IMR-90 (cell line): Measurements from ENCODE around the gene OR6J1. TPM values are rescaled to one million over a fixed set of nuclear protein-coding genes. Genes with fewer than 3 reads are reported as not detected.

ENCODE experiments used
- ATAC-seq: fragments of 200-7000 bp; cut with Tn5 transposase; 2 replicates; pipeline ENCODE4 v1.9.1; 2020; ENCODE audit warnings: low read depth, mild to moderate bottlenecking, moderate library complexity
- BruUV-seq: library from RNA; stranded (reverse); fragments of 400-500 nt; replicated peaks from 2 replicates; lab custom pipeline; 2021; lab: Mats Ljungman, UMichigan
- CTCF ChIA-PET: fragments of 300-600 bp; formaldehyde crosslinking; extraction: SDS; loops from one replicate; lab custom pipeline; 2021; ENCODE audit warnings: antibody characterized with exemption; lab: Yijun Ruan, JAX
- POLR2A ChIA-PET: fragments of 300-600 bp; sonication (Branson Sonifier 250); formaldehyde crosslinking; loops from one replicate; lab custom pipeline; 2022; ENCODE audit warnings: antibody characterized with exemption; ENCODE audit not compliant: unreplicated experiment; lab: Charles Lee
- DNase-seq: peaks from one replicate; pipeline ENCODE4 v3.0.0; 2013
- H2AFZ ChIP-seq: replicated peaks from 2 replicates; pipeline ENCODE3; 2013; ENCODE audit warnings: low read length, mild to moderate bottlenecking; ENCODE audit not compliant: poor library complexity
- H2AK5ac ChIP-seq: 2 replicates; pipeline ENCODE4 v1.6.1; 2013; ENCODE audit warnings: low read depth, low read length, inconsistent platforms
- H2AK9ac ChIP-seq: replicated peaks from 2 replicates; pipeline ENCODE3; 2013; ENCODE audit warnings: mild to moderate bottlenecking, low read depth, low read length, moderate library complexity; ENCODE audit not compliant: poor library complexity
- H2BK120ac ChIP-seq: 2 replicates; pipeline ENCODE4 v1.6.1; 2013; ENCODE audit warnings: low read depth, low read length, inconsistent platforms
- H2BK15ac ChIP-seq: 3 replicates; pipeline ENCODE4 v1.6.1; 2013; ENCODE audit warnings: low read depth, low read length, inconsistent platforms
- H2BK20ac ChIP-seq: 2 replicates; pipeline ENCODE4 v1.6.1; 2013; ENCODE audit warnings: low read depth, mild to moderate bottlenecking, inconsistent platforms, low read length, moderate library complexity
- H2BK5ac ChIP-seq: 2 replicates; pipeline ENCODE4 v1.6.1; 2013; ENCODE audit warnings: mild to moderate bottlenecking, low read depth, low read length, inconsistent platforms; ENCODE audit not compliant: poor library complexity, severe bottlenecking
- H3K14ac ChIP-seq: replicated peaks from 2 replicates; pipeline ENCODE4 v1.6.1; 2013; ENCODE audit warnings: low read depth, low read length, inconsistent platforms
- H3K18ac ChIP-seq: 2 replicates; pipeline ENCODE4 v1.6.1; 2013; ENCODE audit warnings: low read depth, low read length, control low read depth
- H3K23ac ChIP-seq: 2 replicates; pipeline ENCODE4 v1.6.1; 2013; ENCODE audit warnings: low read depth, low read length, inconsistent platforms
- H3K27ac ChIP-seq: 2 replicates; pipeline ENCODE4 v1.5.1; 2013; ENCODE audit warnings: mild to moderate bottlenecking, control low read depth, low read length; ENCODE audit not compliant: insufficient read depth
- H3K27me3 ChIP-seq: 2 replicates; pipeline ENCODE4 v1.6.1; 2013; ENCODE audit warnings: low read length; ENCODE audit not compliant: control insufficient read depth, insufficient read depth
- H3K36me3 ChIP-seq: 2 replicates; pipeline ENCODE4 v1.6.1; 2013; ENCODE audit warnings: low read length, mixed read lengths; ENCODE audit not compliant: control insufficient read depth, insufficient read depth
- H3K4ac ChIP-seq: 2 replicates; pipeline ENCODE4 v1.6.1; 2013; ENCODE audit warnings: low read depth, low read length, inconsistent platforms
- H3K4me1 ChIP-seq: 2 replicates; pipeline ENCODE4 v1.6.1; 2013; ENCODE audit warnings: low read length, mixed read lengths; ENCODE audit not compliant: control insufficient read depth, insufficient read depth
- H3K4me2 ChIP-seq: 2 replicates; pipeline ENCODE4 v1.6.1; 2013; ENCODE audit warnings: low read depth, mild to moderate bottlenecking, control low read depth, low read length, moderate library complexity
- H3K4me3 ChIP-seq: 2 replicates; pipeline ENCODE4 v1.5.1; 2013; ENCODE audit warnings: low read depth, mild to moderate bottlenecking, control low read depth, low read length, moderate library complexity; ENCODE audit not compliant: insufficient read depth
- H3K56ac ChIP-seq: 2 replicates; pipeline ENCODE4 v1.6.1; 2013; ENCODE audit warnings: low read length, inconsistent platforms; ENCODE audit not compliant: insufficient read depth; ENCODE audit errors: extremely low read depth
- H3K79me1 ChIP-seq, 2 experiments: 2 replicates each; pipeline ENCODE4 v1.6.1; 2013; ENCODE audit warnings: low read length in 2 of 2, inconsistent platforms in 1 of 2, low read depth in 1 of 2
- H3K9ac ChIP-seq: 2 replicates; pipeline ENCODE4 v1.6.1; 2013; ENCODE audit warnings: low read depth, low read length, control low read depth
- H3K9me1 ChIP-seq: 2 replicates; pipeline ENCODE4 v1.6.1; 2013; ENCODE audit warnings: low read length, inconsistent platforms; ENCODE audit not compliant: insufficient read depth
- H3K9me3 ChIP-seq: 2 replicates; pipeline ENCODE4 v1.6.1; 2013; ENCODE audit warnings: low read length; ENCODE audit not compliant: control insufficient read depth, insufficient read depth
- H4K20me1 ChIP-seq: 2 replicates; pipeline ENCODE4 v1.6.1; 2013; ENCODE audit warnings: low read length, inconsistent platforms; ENCODE audit not compliant: insufficient read depth
- H4K5ac ChIP-seq: 2 replicates; pipeline ENCODE4 v1.6.1; 2013; ENCODE audit warnings: mild to moderate bottlenecking, low read depth, low read length, control low read depth
- H4K8ac ChIP-seq, 2 experiments: 2 replicates each; pipeline ENCODE4 v1.6.1; 2013; ENCODE audit warnings: low read depth in 2 of 2, low read length in 2 of 2, control low read depth in 1 of 2, inconsistent platforms in 1 of 2
- H4K91ac ChIP-seq: 2 replicates; pipeline ENCODE4 v1.6.1; 2013; ENCODE audit warnings: low read depth, low read length, inconsistent platforms; ENCODE audit not compliant: insufficient read depth
- BHLHE40 ChIP-seq: fragments of 150-350 bp; IDR thresholded peaks from 2 replicates; pipeline ENCODE4 v1.6.1; 2016; ENCODE audit warnings: mild to moderate bottlenecking, low read depth, low read length
- CEBPB ChIP-seq: IDR thresholded peaks from 2 replicates; pipeline ENCODE4 v1.6.1; 2012; ENCODE audit warnings: low read depth, low read length, improper control_type of control experiment
- CHD1 ChIP-seq: IDR thresholded peaks from 2 replicates; pipeline ENCODE4 v1.6.1; 2012; ENCODE audit warnings: low read depth, low read length, improper control_type of control experiment
- ELK1 ChIP-seq: fragments of 150-350 bp; IDR thresholded peaks from 2 replicates; pipeline ENCODE4 v1.6.1; 2016; ENCODE audit warnings: low read depth, mild to moderate bottlenecking, low read length, moderate library complexity, borderline replicate concordance
- FOS ChIP-seq: fragments of 150-350 bp; IDR thresholded peaks from 2 replicates; pipeline ENCODE4 v1.6.1; 2016; ENCODE audit warnings: low read depth, low read length
- MAFK ChIP-seq: IDR thresholded peaks from 2 replicates; pipeline ENCODE4 v1.6.1; 2012; ENCODE audit warnings: low read depth, low read length, improper control_type of control experiment
- MXI1 ChIP-seq: IDR thresholded peaks from 2 replicates; pipeline ENCODE4 v1.6.1; 2012; ENCODE audit warnings: low read depth, mild to moderate bottlenecking, low read length, moderate library complexity, borderline replicate concordance
- NFE2L2 ChIP-seq: fragments of 150-350 bp; IDR thresholded peaks from 2 replicates; pipeline ENCODE4 v1.6.1; 2016; ENCODE audit warnings: low read depth, mild to moderate bottlenecking, low read length
- POLR2A ChIP-seq: IDR thresholded peaks from 2 replicates; pipeline ENCODE4 v1.6.1; 2012; ENCODE audit warnings: mild to moderate bottlenecking, low read depth, low read length
- RAD21 ChIP-seq: IDR thresholded peaks from 2 replicates; pipeline ENCODE4 v1.6.1; 2012; ENCODE audit warnings: low read length, improper control_type of control experiment
- RCOR1 ChIP-seq: IDR thresholded peaks from 2 replicates; pipeline ENCODE4 v1.6.1; 2012; ENCODE audit warnings: mild to moderate bottlenecking, low read length, improper control_type of control experiment; ENCODE audit not compliant: insufficient replicate concordance
- RFX5 ChIP-seq: IDR thresholded peaks from 2 replicates; pipeline ENCODE4 v1.8.0; 2012; ENCODE audit warnings: low read depth, mild to moderate bottlenecking, low read length, moderate library complexity
- SMC3 ChIP-seq: fragments of 150-350 bp; IDR thresholded peaks from 2 replicates; pipeline ENCODE4 v1.6.1; 2016; ENCODE audit warnings: low read depth, mild to moderate bottlenecking, antibody characterized with exemption, low read length, moderate library complexity
- USF2 ChIP-seq: fragments of 150-350 bp; IDR thresholded peaks from 2 replicates; pipeline ENCODE4 v1.6.1; 2017; ENCODE audit warnings: mild to moderate bottlenecking, antibody characterized with exemption, low read length, low read depth
- WGBS, 2 experiments: methylation state at CpG; one replicate each; pipeline versions ENCODE4 v1.1.5 to v1.1.7; 2013; ENCODE audit warnings: missing lambda C conversion rate in 2 of 2; ENCODE audit not compliant: insufficient read length in 1 of 2; ENCODE audit errors: extremely low coverage in 2 of 2; 5-methylcytosine and 5-hydroxymethylcytosine counted together
- dilution Hi-C: fragments of 300-500 bp; cut with HindIII; formaldehyde crosslinking; loops from one replicate; pipeline ENCODE4 v1.14.3; 2018; ENCODE audit warnings: low sequenced_read_pairs; ENCODE audit not compliant: unreplicated experiment
- in situ Hi-C: fragments of 300-500 bp; cut with MboI; formaldehyde crosslinking; loops from 3 replicates; pipeline ENCODE4 v1.14.3; 2019; ENCODE audit warnings: low sequenced_read_pairs, inconsistent platforms, mixed read lengths
- intact Hi-C: fragments of 100-400 bp; cut with micrococcal nuclease; formaldehyde crosslinking; loops from 2 replicates; pipeline ENCODE4 v1.10.0; 2022
- polyA plus RNA-seq, 3 experiments: library from polyadenylated mRNA; depleted of rRNA; stranded (reverse); fragments of >200 nt; gene quantifications; 2 replicates each; pipeline ENCODE4 v1.2.3, GENCODE V29; 2012; ENCODE audit warnings: low replicate concordance in 1 of 3
- total RNA-seq: library from RNA; depleted of rRNA; stranded (reverse); fragments of >200 nt; gene quantifications from 2 replicates; pipeline ENCODE4 v1.2.3, GENCODE V29; 2012

Gene OR6J1
- total and polyA plus RNA-seq, 2 of the 4 experiments (the other 2 are of a cell fraction): not detected

GRCh38 chr14:22656226-22656625, 12.1 kb upstream of the OR6J1 start (continued):
- no peak for TF ChIP-seq BHLHE40
- TF ChIP-seq MAFK: no peak
- no peak for TF ChIP-seq RAD21

- intact Hi-C loops (loop anchor here (1.0 to 5.0 kb wide), 3 partner anchors 83 to 266 kb away; no protein-coding TSS in a partner anchor), dilution Hi-C loops (no loop called here), in situ Hi-C loops (loop anchor here (5.0 to 10.0 kb wide), 2 partner anchors 76 to 258 kb away; no protein-coding TSS in a partner anchor)
- Histone ChIP-seq H3K14ac (no peak overlapping the region), H2BK120ac (peak overlapping the region; percentile 28; the same call in 1 of the 2 replicates), H3K23ac (no peak overlapping the region), H4K91ac (no peak overlapping the region), H3K4me1 (no peaks in the 10 kb centered on the region), H3K18ac (no peak overlapping the region), H3K56ac (no peak overlapping the region), H4K5ac (no peak overlapping the region), H3K4ac (no peak overlapping the region), H2AK9ac (no peak overlapping the region), H4K8ac (peak overlapping the region in 1 of 2 experiments; percentile 84; a peak in 2 of 4 replicates), H2BK15ac (peak overlapping the region; percentile 4; the same call in 1 of the 3 replicates), H3K9me3 (no peaks in the 10 kb centered on the region), H3K9ac (no peak overlapping the region), H2BK20ac (no peak overlapping the region), H2AK5ac (no peak overlapping the region), H3K4me2 (no peak overlapping the region), H3K36me3 (no peaks in the 10 kb centered on the region), H3K4me3 (no peak overlapping the region), H3K27me3 (0 out of 2 replicates have a peak, but pooled peaks cover 1% of the 10 kb centered on the region), H2AFZ (peak overlapping the region; percentile 83), H4K20me1 (no peaks in the 10 kb centered on the region), H3K79me1 (no peaks in the 10 kb centered on the region), H3K9me1 (no peaks in the 10 kb centered on the region), H2BK5ac (no peak overlapping the region), H3K27ac (no peak overlapping the region)
- 0% methylated on average over 1 of the region's 4 CpGs; no CpG with 5 or more reads in 1 of the 2 experiments for WGBS, 2 experiments
- POLR2A ChIA-PET: no interaction called here
- BruUV-seq: no TSS peak
- DNase-seq: peak; percentile 74
- peak; percentile 97 for ATAC-seq
- CTCF ChIA-PET: interaction anchor here (0.5 to 2.4 kb wide), 14 partner anchors 11 to 262 kb away, joined by 3 to 25 read pairs (median 4); partner anchors contain the start of genes ABHD4 and DAD1
- TF ChIP-seq RAD21: peak; percentile 93
- no peak for TF ChIP-seq USF2
- TF ChIP-seq SMC3: peak; percentile 95
- TF ChIP-seq NFE2L2: no peak
- no peak for TF ChIP-seq RFX5
- TF ChIP-seq POLR2A: 0 out of 2 replicates have a peak, but pooled peaks have one; percentile 23
- TF ChIP-seq RCOR1: no peak
- TF ChIP-seq MXI1: 0 out of 2 replicates have a peak, but pooled peaks have one; percentile 20
- TF ChIP-seq CHD1: no peak
- no peak for TF ChIP-seq FOS
- no peak for TF ChIP-seq BHLHE40
- TF ChIP-seq ELK1: no peak
- no peak for TF ChIP-seq CEBPB
- TF ChIP-seq MAFK: no peak
These were observed 9.0 kb upstream of the OR6J1 start for GRCh38 chr14:22653012-22653621.
